Esophagus squamous epithelium (tissue), 5 donors: ENCODE data around the gene ELN. TPM values are rescaled to one million over a fixed set of nuclear protein-coding genes. Genes with fewer than 3 reads are reported as not detected.

ENCODE experiments used
- DNase-seq: peaks from one replicate; lab custom pipeline; 2025; lab: John Stamatoyannopoulos, UW
- H3K27ac ChIP-seq, 4 donors: fragments of 200-600 bp; sonication (generic); one replicate each; pipeline ENCODE4 v1.5.1; 2016 to 2019; ENCODE audit warnings: mild to moderate bottlenecking in 1 of 4
- H3K27me3 ChIP-seq, 4 donors: fragments of 200-600 bp; sonication (generic); 1 replicate in 3 of 4; 2 replicates in 1 of 4; pipeline versions ENCODE4 v1.5.1 to v1.6.0; 2017 to 2021; ENCODE audit warnings: antibody characterized with exemption in 1 of 4
- H3K36me3 ChIP-seq, 3 donors: fragments of 200-600 bp; sonication (generic); one replicate each; pipeline ENCODE4 v1.5.1; 2016 to 2019
- H3K4me1 ChIP-seq, 3 donors: fragments of 200-600 bp; sonication (generic); one replicate each; pipeline ENCODE4 v1.5.1; 2017 to 2019
- H3K4me3 ChIP-seq, 4 donors: fragments of 200-600 bp; sonication (generic); 1 replicate in 3 of 4; 2 replicates in 1 of 4; pipeline ENCODE4 v1.5.1; 2016 to 2019; ENCODE audit warnings: mild to moderate bottlenecking in 2 of 4, moderate library complexity in 1 of 4
- H3K9me3 ChIP-seq, 3 donors: fragments of 200-600 bp; sonication (generic); one replicate each; pipeline ENCODE4 v1.5.1; 2016 to 2019
- CTCF ChIP-seq, 6 experiments: fragments of 450-650 bp in 4 of 6; fragments of 200-600 bp in 2 of 6; sonication (generic) in 2 of 6; IDR thresholded peaks; one replicate each; pipeline ENCODE4 v1.5.1; 2016 to 2019; ENCODE audit warnings: antibody characterized with exemption in 6 of 6, mild to moderate bottlenecking in 4 of 6, moderate library complexity in 4 of 6
- POLR2A ChIP-seq, 4 donors: fragments of 450-650 bp; IDR thresholded peaks; one replicate each; pipeline ENCODE4 v1.6.1; 2017; ENCODE audit warnings: antibody characterized with exemption in 4 of 4, mild to moderate bottlenecking in 4 of 4, moderate library complexity in 3 of 4
- WGBS, 2 donors: methylation state at CpG; one replicate each; pipeline ENCODE4 v1.1.5; 2018; 5-methylcytosine and 5-hydroxymethylcytosine counted together
- intact Hi-C: fragments of 100-400 bp; cut with DNase I; formaldehyde crosslinking; loops from one replicate; pipeline ENCODE4 v1.15.0; 2022
- total RNA-seq, 4 donors: library from RNA; depleted of rRNA; stranded (reverse); fragments of >200 nt; gene quantifications; one replicate each; pipeline ENCODE4 v1.1.0, GENCODE V29; 2016
- donor health status: DM: yes; HTN: yes; CAD: no.

The ELN gene
- total RNA-seq, 4 donors from 2014 or later, result 8.9 to 182 (median 20.3) TPM

- 73 to 78% methylated on average over 7 to 8 of the region's 10 CpGs for WGBS, 2 donors
These were observed 9.6 kb upstream of the ELN start for GRCh38 chr7:74018246-74018895.

GRCh38 chr7:74019149-74019548 is 8.8 kb upstream of the ELN start:
- Histone ChIP-seq H3K27ac (no peak overlapping the region), H3K9me3 (no peaks in the 10 kb centered on the region), H3K27me3 (peaks cover 0 to 34% (median 0%) of the 10 kb centered on the region in 4 donors), H3K4me1 (peaks cover 12 to 32% (median 23%) of the 10 kb centered on the region in 3 donors), H3K4me3 (no peak overlapping the region), H3K36me3 (no peaks in the 10 kb centered on the region)
- no peak for TF ChIP-seq CTCF (IDR thresholded peaks at IDR 0.05)
- TF ChIP-seq POLR2A (IDR thresholded peaks at IDR 0.05), result no peak
- no peak for DNase-seq
- 78 to 92% methylated on average over 5 of the region's 5 CpGs for WGBS, 2 donors
- intact Hi-C loops, result no loop called here

More at GRCh38 chr7:74018246-74018895, 9.6 kb upstream of the ELN start:
- DNase-seq, result no peak
- no peak overlapping the region for H3K4me3 ChIP-seq
- H3K4me1 ChIP-seq, result peaks cover 13 to 32% (median 23%) of the 10 kb centered on the region in 3 donors
- H3K36me3 ChIP-seq, result no peaks in the 10 kb centered on the region
- H3K27ac ChIP-seq, result no peak overlapping the region
- H3K27me3 ChIP-seq, result peaks cover 0 to 28% (median 0%) of the 10 kb centered on the region in 4 donors
- intact Hi-C loops, result no loop called here
- TF ChIP-seq CTCF (IDR thresholded peaks at IDR 0.05) (no peak), POLR2A (IDR thresholded peaks at IDR 0.05) (no peak)
- H3K9me3 ChIP-seq, result no peaks in the 10 kb centered on the region

- Histone ChIP-seq H3K27ac (no peak overlapping the region), H3K9me3 (no peaks in the 10 kb centered on the region), H3K4me3 (no peak overlapping the region), H3K4me1 (peaks cover 11 to 38% (median 23%) of the 10 kb centered on the region in 3 donors), H3K27me3 (peaks cover 0 to 46% (median 0%) of the 10 kb centered on the region in 4 donors), H3K36me3 (no peaks in the 10 kb centered on the region)
- TF ChIP-seq CTCF (IDR thresholded peaks at IDR 0.05) (no peak), POLR2A (IDR thresholded peaks at IDR 0.05) (no peak)
- WGBS, 2 donors, result 36 to 63% methylated on average over 9 of the region's 9 CpGs
- no peak for DNase-seq
- intact Hi-C loops, result loop anchor here (10.0 kb wide), 1 partner anchor 126 kb away; no protein-coding TSS in a partner anchor
These were observed 7.6 kb upstream of the ELN start for GRCh38 chr7:74020390-74020789.

GRCh38 chr7:74021546-74022320 is 6.2 kb upstream of the ELN start:
- Histone ChIP-seq H3K9me3 (no peaks in the 10 kb centered on the region), H3K4me3 (no peak overlapping the region), H3K4me1 (peaks cover 14 to 51% (median 32%) of the 10 kb centered on the region in 3 donors), H3K27me3 (peaks cover 0 to 59% (median 0%) of the 10 kb centered on the region in 4 donors), H3K27ac (peak overlapping the region in 2 of 4 donors; percentile 55 to 56), H3K36me3 (no peaks in the 10 kb centered on the region)
- intact Hi-C loops, result loop anchor here (10.0 kb wide), 1 partner anchor 127 kb away; no protein-coding TSS in a partner anchor
- no peak for DNase-seq
- TF ChIP-seq POLR2A (IDR thresholded peaks at IDR 0.05), result no peak
- TF ChIP-seq CTCF (IDR thresholded peaks at IDR 0.05), result no peak
- 79 to 89% methylated on average over 3 to 10 of the region's 26 CpGs for WGBS, 2 donors
